Glomerular visceral epithelial cell (primary cell): ENCODE data around the gene PTPN2.
A peak's percentile ranks its signal among the peaks of the same experiment; 100 is the strongest.

ENCODE experiments used
- DNase-seq: peaks from one replicate; pipeline ENCODE4 v3.0.0-alpha.2; 2016; ENCODE audit errors: extremely low spot score

The PTPN2 gene

DNA sequence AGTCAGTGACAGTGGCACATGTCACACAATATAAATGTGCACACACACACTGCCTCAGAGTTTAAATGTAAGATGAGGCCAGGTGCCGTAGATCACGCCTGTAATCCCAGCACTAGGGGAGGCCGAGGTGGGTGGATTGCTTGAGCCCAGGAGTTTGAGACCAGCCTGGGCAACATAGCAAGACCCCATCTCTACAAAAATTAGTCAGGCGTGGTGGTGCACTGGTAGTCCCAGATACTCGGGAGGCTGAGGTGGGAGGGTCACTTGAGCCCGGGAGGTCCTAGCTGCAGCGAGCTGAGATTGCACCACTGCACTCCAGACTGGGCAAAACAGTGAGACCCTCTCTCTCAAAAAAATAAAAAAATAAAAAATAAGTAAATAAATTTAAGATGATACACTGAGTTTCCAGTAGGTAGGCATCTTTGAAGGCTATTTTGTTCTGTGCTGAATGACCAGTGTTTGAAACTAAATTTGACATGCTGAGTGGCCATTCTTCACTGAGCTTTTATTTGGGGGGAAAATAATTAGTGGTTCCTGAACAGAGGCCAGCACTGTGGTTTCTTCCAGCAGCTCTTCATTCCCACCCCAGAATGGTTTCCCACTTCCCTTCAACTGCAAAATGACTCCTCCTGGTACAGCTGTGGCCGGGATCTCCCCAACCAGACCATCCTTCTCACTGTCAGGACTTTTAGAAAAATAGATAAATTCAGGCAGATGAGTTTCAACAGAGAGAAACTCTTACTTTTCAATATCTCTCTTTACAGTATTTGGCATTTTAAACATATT, 136.3 kb downstream of the PTPN2 start:
- DNase-seq: no peak

DNA sequence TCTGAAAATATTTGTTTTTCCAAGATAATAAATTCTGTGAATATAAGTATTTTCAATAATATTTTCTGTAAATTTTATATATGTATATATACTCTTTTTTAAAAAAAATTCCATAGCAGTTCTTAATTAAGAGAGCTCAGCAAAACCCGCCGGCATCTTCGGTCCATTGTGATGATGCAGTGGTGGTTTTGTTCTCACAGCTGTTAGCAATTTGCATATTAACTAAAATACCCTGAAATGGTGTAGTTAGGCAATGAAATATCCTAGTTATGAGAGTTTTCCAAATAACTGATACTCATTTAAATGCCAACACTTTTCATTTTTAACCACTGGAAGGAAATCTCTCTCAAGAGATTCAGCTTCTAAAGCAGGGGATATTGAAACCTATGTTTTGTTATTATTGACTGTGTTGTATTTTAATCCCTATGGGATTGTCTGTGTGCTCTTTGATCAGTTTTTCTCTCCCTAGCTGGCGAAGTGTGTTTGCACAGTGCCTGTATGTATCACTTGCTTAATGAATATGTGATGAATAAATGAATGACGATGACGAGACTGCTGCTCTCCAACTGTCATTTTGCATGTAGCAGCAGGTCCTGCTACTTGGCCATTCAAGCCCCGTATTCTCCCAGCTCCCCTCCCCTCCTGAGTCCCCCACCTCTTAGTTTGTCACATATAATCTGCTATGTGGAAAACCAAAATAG, 138.8 kb downstream of the PTPN2 start:
- DNase-seq: no peak

DNA sequence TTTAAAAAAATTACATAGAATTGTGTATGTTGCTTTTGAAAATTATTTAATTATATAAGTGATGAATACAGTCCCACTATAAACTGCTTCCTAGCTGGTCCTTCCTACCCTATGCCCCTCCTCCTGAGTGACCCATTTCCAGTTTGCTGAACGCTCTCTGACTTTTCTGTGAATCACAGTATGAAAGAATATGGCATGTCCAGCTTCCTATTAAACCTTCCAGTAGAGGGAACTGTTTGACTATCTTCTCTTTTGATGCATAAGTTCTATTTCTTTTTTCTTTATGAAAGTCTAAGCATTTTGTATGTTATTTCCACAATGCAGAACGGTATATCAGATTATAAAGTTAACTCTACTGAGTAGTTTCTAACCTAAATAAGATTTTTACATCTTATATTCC, 139.9 kb downstream of the PTPN2 start:
- peak; percentile 58 for DNase-seq

DNA sequence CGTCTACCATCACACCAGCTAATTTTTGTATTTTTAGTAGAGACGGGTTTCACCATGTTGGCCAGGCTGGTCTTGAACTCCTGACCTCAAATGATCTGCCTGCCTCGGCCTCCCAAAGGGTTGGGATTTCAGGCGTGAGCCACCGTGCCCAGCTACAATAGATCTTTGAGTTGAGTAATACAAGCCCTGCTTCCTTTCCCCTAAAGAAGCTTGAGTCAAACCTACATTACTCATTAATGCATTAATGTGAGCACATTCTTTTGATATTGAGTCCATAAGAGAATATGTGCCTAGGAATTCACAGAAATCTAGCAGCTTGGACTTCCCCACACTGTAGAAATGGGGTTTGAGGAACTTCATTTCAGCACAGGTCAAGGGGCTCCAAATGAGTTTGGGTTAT, 141.6 kb downstream of the PTPN2 start:
- peak; percentile 12 for DNase-seq
